HL-60 (cell line): ENCODE results near the gene TMEM91.
"Not testable (repeated sequence)": the region's sequence is repeated elsewhere in the genome, so short reads cannot be mapped to it uniquely, and the experiment has no call there.

Experiments used
- CTCF ChIP-seq: IDR thresholded peaks from one replicate; pipeline ENCODE4 v1.5.1; 2011; ENCODE audit warnings: low read length, control low read depth, inconsistent platforms; ENCODE audit not compliant: insufficient read depth
- GABPA ChIP-seq: IDR thresholded peaks from 2 replicates; pipeline ENCODE4 v1.6.1; 2012; ENCODE audit warnings: low read depth
- TF ChIP-seq, protein P1 (sequence below): IDR thresholded peaks from 2 replicates; pipeline ENCODE4 v1.6.1; 2012; ENCODE audit warnings: low read depth; ENCODE audit not compliant: insufficient replicate concordance

GRCh38 chr19:41371119-41371518 lies 5.2 kb upstream of the TMEM91 start:
- not testable (repeated sequence) for TF ChIP-seq CTCF, GABPA
- TF ChIP-seq, protein P1, sequence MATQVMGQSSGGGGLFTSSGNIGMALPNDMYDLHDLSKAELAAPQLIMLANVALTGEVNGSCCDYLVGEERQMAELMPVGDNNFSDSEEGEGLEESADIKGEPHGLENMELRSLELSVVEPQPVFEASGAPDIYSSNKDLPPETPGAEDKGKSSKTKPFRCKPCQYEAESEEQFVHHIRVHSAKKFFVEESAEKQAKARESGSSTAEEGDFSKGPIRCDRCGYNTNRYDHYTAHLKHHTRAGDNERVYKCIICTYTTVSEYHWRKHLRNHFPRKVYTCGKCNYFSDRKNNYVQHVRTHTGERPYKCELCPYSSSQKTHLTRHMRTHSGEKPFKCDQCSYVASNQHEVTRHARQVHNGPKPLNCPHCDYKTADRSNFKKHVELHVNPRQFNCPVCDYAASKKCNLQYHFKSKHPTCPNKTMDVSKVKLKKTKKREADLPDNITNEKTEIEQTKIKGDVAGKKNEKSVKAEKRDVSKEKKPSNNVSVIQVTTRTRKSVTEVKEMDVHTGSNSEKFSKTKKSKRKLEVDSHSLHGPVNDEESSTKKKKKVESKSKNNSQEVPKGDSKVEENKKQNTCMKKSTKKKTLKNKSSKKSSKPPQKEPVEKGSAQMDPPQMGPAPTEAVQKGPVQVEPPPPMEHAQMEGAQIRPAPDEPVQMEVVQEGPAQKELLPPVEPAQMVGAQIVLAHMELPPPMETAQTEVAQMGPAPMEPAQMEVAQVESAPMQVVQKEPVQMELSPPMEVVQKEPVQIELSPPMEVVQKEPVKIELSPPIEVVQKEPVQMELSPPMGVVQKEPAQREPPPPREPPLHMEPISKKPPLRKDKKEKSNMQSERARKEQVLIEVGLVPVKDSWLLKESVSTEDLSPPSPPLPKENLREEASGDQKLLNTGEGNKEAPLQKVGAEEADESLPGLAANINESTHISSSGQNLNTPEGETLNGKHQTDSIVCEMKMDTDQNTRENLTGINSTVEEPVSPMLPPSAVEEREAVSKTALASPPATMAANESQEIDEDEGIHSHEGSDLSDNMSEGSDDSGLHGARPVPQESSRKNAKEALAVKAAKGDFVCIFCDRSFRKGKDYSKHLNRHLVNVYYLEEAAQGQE = not testable (repeated sequence)
